ENCODE measurements around the gene TMEM244. TPM values are rescaled to one million over a fixed set of nuclear protein-coding genes. Genes with fewer than 3 reads are reported as not detected.

TMEM244 gene
- total and polyA plus RNA-seq, 2 donors, result not detected

DNA sequence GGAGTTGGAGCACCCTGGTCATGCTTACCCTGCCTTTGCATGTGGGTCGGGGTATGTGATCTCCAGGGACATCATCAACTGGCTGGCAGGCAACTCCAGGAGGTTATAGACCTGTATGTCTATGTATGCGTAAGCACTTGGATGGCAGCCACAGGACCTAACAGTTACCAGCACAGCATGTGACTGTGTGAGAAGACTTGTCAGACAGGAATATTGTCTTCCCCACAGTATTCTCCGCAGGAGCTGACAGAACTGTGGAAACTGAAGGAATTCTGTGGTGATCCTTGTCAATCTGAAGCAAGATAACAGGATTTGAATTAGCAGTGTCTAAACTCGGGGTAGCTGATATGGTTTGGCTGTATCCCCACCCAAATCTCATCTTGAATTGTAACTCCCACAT lies 59.2 kb downstream of the TMEM244 start:
- Histone ChIP-seq H3K4me1 (ENCODE audit: control insufficient read depth in 2 of 2, insufficient read depth in 2 of 2, low read length in 2 of 2) (no peaks in the 10 kb centered on the region), H3K4me3 (ENCODE audit: low read length in 2 of 2) (no peak overlapping the region), H3K27me3 (ENCODE audit: control insufficient read depth in 2 of 2, insufficient read depth in 1 of 2, low read length in 1 of 2) (no peaks in the 10 kb centered on the region), H3K9me3 (ENCODE audit: control insufficient read depth in 2 of 2, insufficient read depth in 1 of 2, low read length in 1 of 2) (peaks cover 0 to 7% of the 10 kb centered on the region in 2 donors), H3K36me3 (ENCODE audit: control insufficient read depth in 2 of 2, insufficient read depth in 2 of 2, low read length in 1 of 2) (no peaks in the 10 kb centered on the region), H3K27ac (ENCODE audit: low read depth in 1 of 2, low read length in 1 of 2) (no peak overlapping the region)
- no peak for DNase-seq (ENCODE audit: low read depth in 6 of 9, low spot score in 9 of 9)
- WGBS, result 95% methylated on average over 4 of the region's 4 CpGs

- H3K27me3 ChIP-seq (ENCODE audit: control insufficient read depth in 2 of 2, insufficient read depth in 1 of 2, low read length in 1 of 2), result no peaks in the 10 kb centered on the region
- H3K27ac ChIP-seq (ENCODE audit: low read depth in 1 of 2, low read length in 1 of 2), result no peak overlapping the region
- DNase-seq (ENCODE audit: low read depth in 6 of 9, low spot score in 9 of 9), result no peak
- no peaks in the 10 kb centered on the region for H3K36me3 ChIP-seq (ENCODE audit: control insufficient read depth in 2 of 2, insufficient read depth in 2 of 2, low read length in 1 of 2)
- H3K4me1 ChIP-seq (ENCODE audit: control insufficient read depth in 2 of 2, insufficient read depth in 2 of 2, low read length in 2 of 2), result peaks cover 0 to 6% of the 10 kb centered on the region in 2 donors
- no peaks in the 10 kb centered on the region for H3K9me3 ChIP-seq (ENCODE audit: control insufficient read depth in 2 of 2, insufficient read depth in 1 of 2, low read length in 1 of 2)
- no peak overlapping the region for H3K4me3 ChIP-seq (ENCODE audit: low read length in 2 of 2)
- WGBS, result 63% methylated on average over 2 of the region's 2 CpGs
Observed at GRCh38 chr6:129795261-129795660, 65.9 kb downstream of the TMEM244 start.

DNA sequence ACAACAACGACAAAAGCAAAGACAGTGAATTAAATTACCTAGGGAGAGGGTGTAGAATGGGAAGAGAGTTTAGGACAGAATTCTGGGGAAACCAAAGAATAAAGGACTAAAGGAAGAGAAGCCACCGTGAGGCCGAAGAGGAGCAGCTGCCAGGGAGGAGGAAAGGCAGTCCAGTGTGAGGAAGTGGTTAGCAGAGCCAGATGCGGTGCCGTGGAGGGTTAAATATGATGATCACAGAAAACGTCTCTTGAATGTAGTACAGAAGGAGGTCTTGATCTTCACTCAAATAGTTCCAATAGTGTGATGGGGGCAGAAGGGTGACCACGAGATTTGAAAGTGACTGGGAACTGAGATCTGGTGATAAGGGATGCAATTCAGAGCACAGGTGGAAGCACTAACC lies 67.7 kb downstream of the TMEM244 start:
- Histone ChIP-seq H3K9me3 (ENCODE audit: control insufficient read depth in 2 of 2, insufficient read depth in 1 of 2, low read length in 1 of 2) (no peaks in the 10 kb centered on the region), H3K4me1 (ENCODE audit: control insufficient read depth in 2 of 2, insufficient read depth in 2 of 2, low read length in 2 of 2) (peaks cover 0 to 6% of the 10 kb centered on the region in 2 donors), H3K36me3 (ENCODE audit: control insufficient read depth in 2 of 2, insufficient read depth in 2 of 2, low read length in 1 of 2) (no peaks in the 10 kb centered on the region), H3K4me3 (ENCODE audit: low read length in 2 of 2) (no peak overlapping the region), H3K27me3 (ENCODE audit: control insufficient read depth in 2 of 2, insufficient read depth in 1 of 2, low read length in 1 of 2) (no peaks in the 10 kb centered on the region), H3K27ac (ENCODE audit: low read depth in 1 of 2, low read length in 1 of 2) (no peak overlapping the region)
- 21% methylated on average over 7 of the region's 7 CpGs for WGBS
- peak in 1 of 9 donors; percentile 16 for DNase-seq (ENCODE audit: low read depth in 6 of 9, low spot score in 9 of 9)

GRCh38 chr6:129792049-129792448 lies 69.1 kb downstream of the TMEM244 start:
- Histone ChIP-seq H3K4me3 (ENCODE audit: low read length in 2 of 2) (no peak overlapping the region), H3K36me3 (ENCODE audit: control insufficient read depth in 2 of 2, insufficient read depth in 2 of 2, low read length in 1 of 2) (no peaks in the 10 kb centered on the region), H3K27me3 (ENCODE audit: control insufficient read depth in 2 of 2, insufficient read depth in 1 of 2, low read length in 1 of 2) (no peaks in the 10 kb centered on the region), H3K9me3 (ENCODE audit: control insufficient read depth in 2 of 2, insufficient read depth in 1 of 2, low read length in 1 of 2) (no peaks in the 10 kb centered on the region), H3K4me1 (ENCODE audit: control insufficient read depth in 2 of 2, insufficient read depth in 2 of 2, low read length in 2 of 2) (peaks cover 0 to 6% of the 10 kb centered on the region in 2 donors), H3K27ac (ENCODE audit: low read depth in 1 of 2, low read length in 1 of 2) (no peak overlapping the region)
- no peak for DNase-seq (ENCODE audit: low read depth in 6 of 9, low spot score in 9 of 9)
- 92% methylated on average over 4 of the region's 4 CpGs for WGBS

- Histone ChIP-seq H3K9me3 (ENCODE audit: control insufficient read depth in 2 of 2, insufficient read depth in 1 of 2, low read length in 1 of 2) (no peaks in the 10 kb centered on the region), H3K4me1 (ENCODE audit: control insufficient read depth in 2 of 2, insufficient read depth in 2 of 2, low read length in 2 of 2) (peaks cover 0 to 6% of the 10 kb centered on the region in 2 donors), H3K36me3 (ENCODE audit: control insufficient read depth in 2 of 2, insufficient read depth in 2 of 2, low read length in 1 of 2) (no peaks in the 10 kb centered on the region), H3K4me3 (ENCODE audit: low read length in 2 of 2) (no peak overlapping the region), H3K27me3 (ENCODE audit: control insufficient read depth in 2 of 2, insufficient read depth in 1 of 2, low read length in 1 of 2) (no peaks in the 10 kb centered on the region), H3K27ac (ENCODE audit: low read depth in 1 of 2, low read length in 1 of 2) (no peak overlapping the region)
- no peak for DNase-seq (ENCODE audit: low read depth in 6 of 9, low spot score in 9 of 9)
- 96% methylated on average over 1 of the region's 1 CpG for WGBS
Observed at GRCh38 chr6:129790785-129791184, 70.3 kb downstream of the TMEM244 start.

DNA sequence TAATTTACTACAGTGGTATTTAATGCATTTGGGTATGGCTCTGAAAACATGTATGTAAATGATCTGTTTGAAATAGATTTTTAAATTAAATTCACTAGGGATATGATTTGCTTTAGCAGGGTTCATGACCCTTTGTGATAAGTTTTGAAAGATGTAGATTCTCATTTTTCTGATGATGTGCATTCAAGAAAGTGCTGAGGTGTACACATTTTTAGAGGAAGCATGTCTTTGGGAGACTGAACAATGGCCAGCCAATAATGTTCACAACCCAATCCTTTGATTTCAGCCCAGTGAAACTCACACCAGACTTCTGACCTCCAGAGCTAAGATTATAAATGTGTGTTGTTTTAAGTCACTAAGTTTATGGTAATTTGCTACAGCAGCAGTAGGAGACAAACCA lies 71.1 kb downstream of the TMEM244 start:
- Histone ChIP-seq H3K27ac (ENCODE audit: low read depth in 1 of 2, low read length in 1 of 2) (no peak overlapping the region), H3K4me3 (ENCODE audit: low read length in 2 of 2) (no peak overlapping the region), H3K27me3 (ENCODE audit: control insufficient read depth in 2 of 2, insufficient read depth in 1 of 2, low read length in 1 of 2) (no peaks in the 10 kb centered on the region), H3K36me3 (ENCODE audit: control insufficient read depth in 2 of 2, insufficient read depth in 2 of 2, low read length in 1 of 2) (no peaks in the 10 kb centered on the region), H3K9me3 (ENCODE audit: control insufficient read depth in 2 of 2, insufficient read depth in 1 of 2, low read length in 1 of 2) (no peaks in the 10 kb centered on the region), H3K4me1 (ENCODE audit: control insufficient read depth in 2 of 2, insufficient read depth in 2 of 2, low read length in 2 of 2) (peaks cover 0 to 6% of the 10 kb centered on the region in 2 donors)
- no peak for DNase-seq (ENCODE audit: low read depth in 6 of 9, low spot score in 9 of 9)

- 98% methylated on average over 2 of the region's 2 CpGs for WGBS
- H3K9me3 ChIP-seq (ENCODE audit: control insufficient read depth in 2 of 2, insufficient read depth in 1 of 2, low read length in 1 of 2), result no peaks in the 10 kb centered on the region
- no peak overlapping the region for H3K27ac ChIP-seq (ENCODE audit: low read depth in 1 of 2, low read length in 1 of 2)
- H3K27me3 ChIP-seq (ENCODE audit: control insufficient read depth in 2 of 2, insufficient read depth in 1 of 2, low read length in 1 of 2), result no peaks in the 10 kb centered on the region
- no peak for DNase-seq (ENCODE audit: low read depth in 6 of 9, low spot score in 9 of 9)
- no peaks in the 10 kb centered on the region for H3K4me1 ChIP-seq (ENCODE audit: control insufficient read depth in 2 of 2, insufficient read depth in 2 of 2, low read length in 2 of 2)
- H3K36me3 ChIP-seq (ENCODE audit: control insufficient read depth in 2 of 2, insufficient read depth in 2 of 2, low read length in 1 of 2), result no peaks in the 10 kb centered on the region
- H3K4me3 ChIP-seq (ENCODE audit: low read length in 2 of 2), result no peak overlapping the region
Observed at GRCh38 chr6:129787816-129788215, 73.3 kb downstream of the TMEM244 start.

GRCh38 chr6:129786548-129786947 lies 74.6 kb downstream of the TMEM244 start:
- WGBS, result 98% methylated on average over 3 of the region's 3 CpGs
- Histone ChIP-seq H3K36me3 (ENCODE audit: control insufficient read depth in 2 of 2, insufficient read depth in 2 of 2, low read length in 1 of 2) (no peaks in the 10 kb centered on the region), H3K27ac (ENCODE audit: low read depth in 1 of 2, low read length in 1 of 2) (no peak overlapping the region), H3K4me1 (ENCODE audit: control insufficient read depth in 2 of 2, insufficient read depth in 2 of 2, low read length in 2 of 2) (no peaks in the 10 kb centered on the region), H3K9me3 (ENCODE audit: control insufficient read depth in 2 of 2, insufficient read depth in 1 of 2, low read length in 1 of 2) (no peaks in the 10 kb centered on the region), H3K27me3 (ENCODE audit: control insufficient read depth in 2 of 2, insufficient read depth in 1 of 2, low read length in 1 of 2) (no peaks in the 10 kb centered on the region), H3K4me3 (ENCODE audit: low read length in 2 of 2) (no peak overlapping the region)
- DNase-seq (ENCODE audit: low read depth in 6 of 9, low spot score in 9 of 9), result no peak

DNA sequence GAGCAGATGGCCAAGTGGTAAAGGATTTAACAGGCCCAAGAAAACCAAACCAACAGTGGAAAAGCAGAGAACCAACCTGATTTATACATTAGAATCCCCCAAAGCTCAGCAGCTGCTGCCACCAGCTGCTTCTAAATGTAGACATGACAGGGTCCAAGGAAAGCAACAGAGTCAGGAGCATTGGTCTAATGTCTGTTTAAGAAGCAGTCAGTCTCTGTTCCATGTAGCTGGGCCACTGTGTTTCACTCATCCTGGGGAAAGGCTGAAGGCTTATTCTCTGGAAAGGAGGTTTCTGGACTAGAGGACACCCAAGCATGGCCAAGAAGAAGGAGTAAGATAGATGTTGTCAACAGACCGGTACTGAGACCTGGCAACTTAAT lies 75.4 kb downstream of the TMEM244 start:
- H3K27me3 ChIP-seq (ENCODE audit: control insufficient read depth in 2 of 2, insufficient read depth in 1 of 2, low read length in 1 of 2), result no peaks in the 10 kb centered on the region
- DNase-seq (ENCODE audit: low read depth in 6 of 9, low spot score in 9 of 9), result no peak
- H3K9me3 ChIP-seq (ENCODE audit: control insufficient read depth in 2 of 2, insufficient read depth in 1 of 2, low read length in 1 of 2), result no peaks in the 10 kb centered on the region
- WGBS, result 91% methylated on average over 1 of the region's 1 CpG
- H3K4me1 ChIP-seq (ENCODE audit: control insufficient read depth in 2 of 2, insufficient read depth in 2 of 2, low read length in 2 of 2), result no peaks in the 10 kb centered on the region
- H3K36me3 ChIP-seq (ENCODE audit: control insufficient read depth in 2 of 2, insufficient read depth in 2 of 2, low read length in 1 of 2), result no peaks in the 10 kb centered on the region
- no peak overlapping the region for H3K27ac ChIP-seq (ENCODE audit: low read depth in 1 of 2, low read length in 1 of 2)
- no peak overlapping the region for H3K4me3 ChIP-seq (ENCODE audit: low read length in 2 of 2)

Data from thymus (tissue), 11 donors.